ENCODE data around the gene APBA2. TPM values are rescaled to one million over a fixed set of nuclear protein-coding genes. Genes with fewer than 3 reads are reported as not detected.
"Not testable (repeated sequence)": the region's sequence is repeated elsewhere in the genome, so short reads cannot be mapped to it uniquely, and the experiment has no call there.

APBA2 gene
- total RNA-seq, 2 donors from 2014 or later, result 0.47 to 0.48 TPM

GRCh38 chr15:28861031-28861534 is 24.7 kb upstream of the APBA2 start:
- H3K27me3 ChIP-seq, result no peaks in the 10 kb centered on the region
- no peak overlapping the region for H3K4me3 ChIP-seq
- no peak overlapping the region for H3K27ac ChIP-seq
- no peak for DNase-seq (ENCODE audit: low spot score)
- H3K4me1 ChIP-seq, result no peaks in the 10 kb centered on the region
- TF ChIP-seq, protein P1, sequence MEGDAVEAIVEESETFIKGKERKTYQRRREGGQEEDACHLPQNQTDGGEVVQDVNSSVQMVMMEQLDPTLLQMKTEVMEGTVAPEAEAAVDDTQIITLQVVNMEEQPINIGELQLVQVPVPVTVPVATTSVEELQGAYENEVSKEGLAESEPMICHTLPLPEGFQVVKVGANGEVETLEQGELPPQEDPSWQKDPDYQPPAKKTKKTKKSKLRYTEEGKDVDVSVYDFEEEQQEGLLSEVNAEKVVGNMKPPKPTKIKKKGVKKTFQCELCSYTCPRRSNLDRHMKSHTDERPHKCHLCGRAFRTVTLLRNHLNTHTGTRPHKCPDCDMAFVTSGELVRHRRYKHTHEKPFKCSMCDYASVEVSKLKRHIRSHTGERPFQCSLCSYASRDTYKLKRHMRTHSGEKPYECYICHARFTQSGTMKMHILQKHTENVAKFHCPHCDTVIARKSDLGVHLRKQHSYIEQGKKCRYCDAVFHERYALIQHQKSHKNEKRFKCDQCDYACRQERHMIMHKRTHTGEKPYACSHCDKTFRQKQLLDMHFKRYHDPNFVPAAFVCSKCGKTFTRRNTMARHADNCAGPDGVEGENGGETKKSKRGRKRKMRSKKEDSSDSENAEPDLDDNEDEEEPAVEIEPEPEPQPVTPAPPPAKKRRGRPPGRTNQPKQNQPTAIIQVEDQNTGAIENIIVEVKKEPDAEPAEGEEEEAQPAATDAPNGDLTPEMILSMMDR (IDR thresholded peaks at IDR 0.05), result no peak
- no peaks in the 10 kb centered on the region for H3K36me3 ChIP-seq
- H3K9me3 ChIP-seq, result no peaks in the 10 kb centered on the region

DNA sequence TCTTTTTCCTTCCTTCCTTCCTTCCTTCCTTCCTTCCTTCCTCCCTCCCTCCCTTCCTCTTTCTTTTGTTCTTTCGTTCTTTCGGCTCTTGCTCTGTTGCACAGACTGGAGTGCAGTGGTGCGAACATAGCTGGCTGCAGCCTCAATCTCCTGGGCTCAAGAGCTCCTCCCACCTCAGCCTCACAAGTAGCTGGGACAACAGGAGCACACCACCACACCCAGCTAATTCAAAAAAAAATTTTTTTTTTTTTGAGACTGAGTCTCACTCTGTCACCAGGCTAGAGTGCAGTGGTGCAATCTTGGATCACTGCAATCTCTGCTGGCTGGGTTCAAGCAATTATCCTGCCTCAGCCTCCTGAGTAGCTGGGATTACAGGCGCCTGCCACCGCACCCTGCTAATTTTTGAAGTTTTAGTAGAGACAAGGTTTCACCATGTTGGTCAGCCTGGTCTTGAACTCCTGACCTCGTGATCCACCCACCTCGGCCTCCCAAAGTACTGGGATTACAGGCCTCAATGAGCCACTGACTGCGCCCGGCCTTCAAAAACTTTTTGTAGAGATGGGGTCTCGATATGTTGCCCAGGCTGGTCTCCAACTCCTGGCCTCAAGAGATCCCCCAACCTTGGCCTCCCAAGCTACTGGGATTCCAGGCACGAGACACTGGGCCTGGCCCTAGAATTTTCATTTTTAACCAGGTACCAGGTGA is 24.0 kb upstream of the APBA2 start:
- not testable (repeated sequence) for H3K27ac ChIP-seq; H3K4me3 ChIP-seq; H3K27me3 ChIP-seq; H3K36me3 ChIP-seq; H3K4me1 ChIP-seq; DNase-seq (ENCODE audit: low spot score); H3K9me3 ChIP-seq

GRCh38 chr15:28868744-28869345 is 16.9 kb upstream of the APBA2 start:
- no peak overlapping the region for H3K27ac ChIP-seq
- no peak overlapping the region for H3K4me3 ChIP-seq
- H3K36me3 ChIP-seq, result no peaks in the 10 kb centered on the region
- no peak for DNase-seq (ENCODE audit: low spot score)
- no peaks in the 10 kb centered on the region for H3K9me3 ChIP-seq
- TF ChIP-seq, protein P1 (IDR thresholded peaks at IDR 0.05), result no peak
- no peaks in the 10 kb centered on the region for H3K4me1 ChIP-seq
- no peaks in the 10 kb centered on the region for H3K27me3 ChIP-seq

DNA sequence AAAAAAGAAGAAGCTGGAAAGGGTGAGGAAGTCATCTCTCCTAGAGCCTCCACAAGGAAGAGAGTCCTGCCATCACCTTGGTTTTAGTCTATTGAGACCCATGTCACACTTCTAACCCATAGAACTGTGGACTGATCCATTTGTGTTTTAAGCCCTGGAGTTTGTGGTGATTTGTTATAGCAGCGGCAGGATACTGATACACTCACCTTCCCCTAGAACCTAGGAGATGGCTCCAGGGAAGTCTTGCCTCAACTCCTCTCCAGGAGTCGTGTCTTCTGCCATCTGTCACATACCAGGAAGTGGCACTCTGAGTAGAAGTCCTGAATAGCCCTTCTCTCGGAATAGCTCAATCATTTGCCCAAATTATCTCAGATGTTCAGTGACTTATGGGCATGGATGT is 14.6 kb upstream of the APBA2 start:
- no peak for DNase-seq (ENCODE audit: low spot score)
- Histone ChIP-seq H3K4me3 (no peak overlapping the region), H3K36me3 (no peaks in the 10 kb centered on the region), H3K27ac (no peak overlapping the region), H3K27me3 (no peaks in the 10 kb centered on the region), H3K9me3 (no peaks in the 10 kb centered on the region), H3K4me1 (no peaks in the 10 kb centered on the region)
- TF ChIP-seq, protein P1 (IDR thresholded peaks at IDR 0.05), result no peak

GRCh38 chr15:28873006-28873405 is 12.8 kb upstream of the APBA2 start:
- no peak for DNase-seq (ENCODE audit: low spot score)
- Histone ChIP-seq H3K27me3 (no peaks in the 10 kb centered on the region), H3K36me3 (no peaks in the 10 kb centered on the region), H3K4me3 (no peak overlapping the region), H3K4me1 (no peaks in the 10 kb centered on the region), H3K9me3 (no peaks in the 10 kb centered on the region), H3K27ac (no peak overlapping the region)
- TF ChIP-seq, protein P1 (IDR thresholded peaks at IDR 0.05), result no peak

GRCh38 chr15:28873585-28874190 is 12.1 kb upstream of the APBA2 start:
- no peaks in the 10 kb centered on the region for H3K4me1 ChIP-seq
- H3K36me3 ChIP-seq, result no peaks in the 10 kb centered on the region
- H3K9me3 ChIP-seq, result no peaks in the 10 kb centered on the region
- no peak overlapping the region for H3K4me3 ChIP-seq
- no peak overlapping the region for H3K27ac ChIP-seq
- DNase-seq (ENCODE audit: low spot score), result no peak
- TF ChIP-seq, protein P1 (IDR thresholded peaks at IDR 0.05), result no peak
- H3K27me3 ChIP-seq, result no peaks in the 10 kb centered on the region

Measured in right atrium auricular region (tissue), 2 donors.